GM18951 (cell line): Measurements from ENCODE around the gene SMTN.
"Not testable (repeated sequence)": the region's sequence is repeated elsewhere in the genome, so short reads cannot be mapped to it uniquely, and the experiment has no call there.

Experiments
- POLR2A ChIP-seq: IDR thresholded peaks from 4 replicates; pipeline ENCODE4 v1.6.1; 2011; ENCODE audit warnings: mild to moderate bottlenecking; ENCODE audit not compliant: insufficient read length, insufficient read depth; ENCODE audit errors: extremely low read depth
- in situ Hi-C: fragments of 300-500 bp; cut with MboI; formaldehyde crosslinking; loops from one replicate; pipeline ENCODE4 v1.12.0; 2022; ENCODE audit warnings: low sequenced_read_pairs, mixed read lengths, inconsistent platforms; ENCODE audit not compliant: unreplicated experiment

SMTN gene

DNA sequence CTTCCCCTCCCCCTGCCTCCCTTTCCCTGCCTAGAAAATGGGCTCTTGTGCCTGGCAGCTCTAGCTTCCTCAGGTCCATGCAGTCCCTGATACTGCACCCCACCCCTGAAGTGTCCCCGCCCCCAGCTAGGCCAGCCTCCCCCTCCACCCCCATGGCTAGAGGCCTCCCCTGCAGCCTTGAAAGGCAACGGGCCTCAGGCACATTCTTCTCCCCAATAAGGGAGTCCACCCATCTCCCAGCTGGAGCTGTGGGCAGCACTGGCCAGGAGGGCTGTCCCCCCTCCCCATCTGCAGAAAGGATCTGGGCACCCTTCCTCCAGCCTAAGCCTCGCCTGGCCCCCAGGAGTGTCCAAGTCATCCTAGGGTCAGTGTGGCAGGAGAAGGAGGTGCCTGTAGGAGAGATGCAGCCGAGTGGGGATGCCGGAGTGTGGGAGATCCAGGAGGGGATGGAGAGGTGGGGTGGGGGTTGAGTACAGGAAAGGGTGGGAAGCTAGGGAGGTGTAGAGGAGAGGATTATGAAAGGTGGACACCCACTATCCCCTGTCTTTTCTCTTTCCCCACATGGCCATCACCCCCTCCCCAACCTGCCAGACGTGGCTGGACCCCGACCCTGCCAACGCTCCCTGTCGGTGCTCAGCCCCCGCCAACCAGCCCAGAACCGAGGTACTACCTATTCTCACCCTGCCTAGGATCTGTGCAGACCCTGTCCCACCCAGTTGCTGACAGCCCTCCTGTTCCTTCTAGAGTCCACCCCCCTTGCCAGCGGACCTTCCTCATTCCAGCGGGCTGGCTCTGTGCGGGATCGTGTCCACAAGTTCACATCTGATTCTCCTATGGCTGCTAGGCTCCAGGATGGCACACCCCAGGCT lies 9.3 kb downstream of the SMTN start:
- no peak for TF ChIP-seq POLR2A
- in situ Hi-C loops = no loop called here

DNA sequence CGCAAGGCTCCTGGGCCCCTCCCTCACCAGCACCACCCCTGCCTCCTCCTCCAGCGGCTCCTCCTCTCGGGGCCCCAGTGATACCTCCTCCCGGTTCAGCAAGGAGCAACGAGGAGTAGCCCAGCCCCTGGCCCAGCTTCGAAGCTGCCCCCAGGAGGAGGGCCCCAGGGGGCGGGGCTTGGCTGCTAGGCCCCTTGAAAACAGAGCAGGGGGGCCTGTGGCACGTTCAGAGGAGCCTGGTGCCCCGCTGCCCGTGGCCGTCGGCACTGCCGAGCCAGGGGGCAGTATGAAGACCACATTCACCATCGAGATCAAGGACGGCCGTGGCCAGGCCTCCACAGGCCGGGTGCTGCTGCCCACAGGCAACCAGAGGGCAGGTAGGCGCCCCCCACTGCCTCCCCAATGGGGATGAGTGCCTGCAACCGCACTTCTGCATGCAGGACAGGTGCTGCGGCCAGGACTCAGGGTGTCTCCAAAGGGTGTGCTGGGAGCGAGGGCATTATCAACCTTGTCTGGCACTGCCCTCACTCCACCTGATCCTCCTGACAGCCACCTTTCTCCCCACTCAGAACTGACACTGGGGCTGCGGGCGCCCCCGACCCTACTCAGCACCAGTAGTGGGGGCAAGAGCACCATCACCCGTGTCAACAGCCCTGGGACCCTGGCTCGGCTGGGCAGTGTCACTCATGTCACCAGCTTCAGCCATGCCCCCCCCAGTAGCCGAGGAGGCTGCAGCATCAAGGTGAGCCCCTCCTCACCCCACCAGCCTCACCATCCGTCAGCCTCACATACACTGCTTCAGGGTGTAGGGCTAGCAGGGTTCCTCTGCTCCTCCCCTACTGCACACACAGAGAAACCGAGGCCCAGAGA lies 10.2 kb downstream of the SMTN start:
- in situ Hi-C loops = no loop called here

DNA sequence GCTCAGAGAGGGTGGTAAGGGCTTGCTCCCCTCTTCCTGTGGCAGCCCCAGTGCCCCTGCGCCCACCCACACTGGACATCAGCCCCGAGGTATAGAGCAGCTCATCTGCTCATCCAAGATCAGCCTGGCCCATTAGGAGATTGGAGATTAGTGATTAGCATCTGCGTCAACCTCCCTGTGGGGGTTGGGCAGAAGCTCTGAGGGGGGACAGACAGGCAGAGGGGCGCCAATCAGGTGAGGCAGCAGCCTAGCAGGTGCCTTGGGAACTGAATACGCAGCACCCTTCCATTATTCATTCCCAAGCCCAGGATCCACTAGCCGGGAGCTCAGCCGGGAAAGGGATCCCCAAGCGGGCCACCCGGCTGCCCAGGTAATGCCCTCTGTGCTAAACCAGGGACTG lies 11.0 kb downstream of the SMTN start:
- no peak for TF ChIP-seq POLR2A
- in situ Hi-C loops = no loop called here

More for the DNA sequence above, 10.2 kb downstream of the SMTN start:
- no peak for TF ChIP-seq POLR2A

DNA sequence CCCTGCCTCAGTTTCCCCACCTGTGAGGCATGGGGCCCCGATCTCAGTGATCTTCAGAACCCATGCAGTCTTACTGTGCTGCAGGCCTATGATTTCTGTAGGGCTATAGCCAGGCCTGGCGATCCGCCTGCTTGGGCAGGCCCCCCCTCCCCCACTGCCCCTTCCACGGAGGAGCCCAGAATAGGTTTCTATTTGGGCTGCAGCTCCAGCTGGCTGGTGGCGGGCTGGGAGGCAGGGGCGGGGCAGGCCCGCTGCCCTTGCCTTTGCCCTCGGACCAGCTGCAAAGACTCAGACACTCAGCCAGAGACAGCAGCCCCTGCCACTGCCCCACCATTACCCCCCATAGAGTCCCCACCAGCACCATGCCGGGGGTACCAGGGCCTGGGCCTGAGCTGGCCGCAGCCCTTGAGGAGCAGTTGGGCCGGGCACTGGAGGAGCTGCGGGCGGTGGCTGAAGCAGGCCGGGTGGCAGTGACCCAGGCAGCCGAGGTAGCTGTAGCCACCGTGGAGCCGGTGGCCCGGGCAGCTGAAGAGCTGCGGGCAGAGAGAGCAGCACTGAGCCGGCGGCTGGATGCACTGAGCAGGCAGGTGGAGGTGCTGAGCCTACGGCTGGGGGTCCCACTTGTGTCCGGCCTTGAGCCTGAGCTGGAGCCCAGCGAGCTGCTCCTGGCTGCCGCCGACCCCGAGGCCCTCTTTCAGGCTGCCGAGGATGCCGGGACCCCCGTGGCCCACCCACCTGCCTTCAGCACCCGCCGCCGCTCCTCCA lies 12.2 kb downstream of the SMTN start:
- in situ Hi-C loops = no loop called here
- TF ChIP-seq POLR2A = no peak

DNA sequence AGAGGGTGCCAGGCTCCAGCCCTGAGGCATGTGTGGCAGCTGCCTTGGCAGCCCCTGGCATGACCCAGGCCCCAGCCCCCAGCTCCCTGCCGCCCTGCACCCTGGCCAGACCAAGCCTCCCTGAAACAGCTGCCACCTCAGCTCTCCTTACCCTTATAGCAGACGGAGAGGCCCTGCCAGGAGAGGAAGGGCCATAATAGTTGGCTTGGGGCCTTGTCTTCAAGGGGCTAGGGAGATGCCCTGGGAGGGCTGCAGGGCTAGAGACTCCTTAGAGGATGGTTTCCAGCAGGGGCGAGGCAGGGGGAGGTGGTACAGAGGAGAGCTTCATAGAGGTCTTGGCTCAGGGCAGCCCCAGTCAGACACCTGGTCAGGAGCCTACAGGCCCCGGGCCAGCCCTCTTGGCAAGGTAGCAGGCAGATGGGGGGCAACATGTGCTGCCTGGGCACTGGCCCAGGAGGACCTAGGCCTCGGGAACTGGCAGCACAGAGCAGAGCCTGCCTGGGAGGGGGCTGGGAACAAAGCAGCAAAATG lies 13.0 kb downstream of the SMTN start:
- in situ Hi-C loops = no loop called here
- TF ChIP-seq POLR2A = no peak

DNA sequence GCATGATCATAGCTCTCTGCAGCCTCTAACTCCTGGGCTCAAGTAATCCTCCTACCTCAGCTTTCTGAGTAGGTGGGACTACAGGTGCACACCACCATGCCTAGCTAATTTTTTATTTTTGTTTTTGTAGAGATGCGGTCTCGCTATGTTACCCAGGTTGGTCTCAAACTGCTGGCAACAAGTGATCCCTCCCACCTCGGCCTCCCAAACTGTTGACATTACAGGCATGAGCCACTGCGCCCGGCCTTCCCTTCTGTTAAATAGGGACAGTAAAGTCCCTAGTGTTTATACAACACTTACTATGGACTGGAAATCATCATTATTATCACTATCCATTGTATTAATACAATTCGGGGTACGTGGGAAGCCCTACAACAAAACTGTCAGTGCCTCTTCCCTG lies 13.6 kb downstream of the SMTN start:
- in situ Hi-C loops = no loop called here
- no peak for TF ChIP-seq POLR2A

DNA sequence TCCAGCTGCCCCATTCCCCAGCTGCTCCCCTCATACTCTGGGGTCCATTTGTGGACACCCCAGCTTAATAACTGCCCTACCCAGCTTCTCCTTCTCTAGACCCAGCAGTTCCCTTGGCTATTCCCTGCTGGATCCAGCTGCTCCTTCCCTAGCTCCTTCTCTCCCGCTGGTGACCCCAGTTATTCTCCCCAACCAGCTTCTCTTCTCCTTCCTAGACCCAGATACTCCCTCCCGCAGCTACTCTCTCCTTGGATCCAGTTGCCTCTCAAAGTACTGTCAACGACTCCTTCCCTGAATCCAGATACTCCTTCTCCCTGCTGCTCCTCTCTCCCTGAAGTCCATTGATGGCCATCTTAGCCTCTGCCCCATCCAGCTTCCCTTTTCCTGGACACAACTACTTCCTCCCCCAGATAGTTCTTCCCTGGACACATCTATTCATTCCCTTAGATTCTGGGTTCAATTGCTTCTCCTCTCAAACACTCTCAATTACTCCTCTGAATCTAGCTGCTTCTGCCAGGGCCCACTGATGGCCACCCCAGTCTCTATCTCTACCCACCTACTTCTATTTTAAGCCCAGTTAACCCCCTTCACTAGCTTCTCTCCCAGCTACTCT lies 14.6 kb downstream of the SMTN start:
- in situ Hi-C loops = no loop called here
- no peak for TF ChIP-seq POLR2A

DNA sequence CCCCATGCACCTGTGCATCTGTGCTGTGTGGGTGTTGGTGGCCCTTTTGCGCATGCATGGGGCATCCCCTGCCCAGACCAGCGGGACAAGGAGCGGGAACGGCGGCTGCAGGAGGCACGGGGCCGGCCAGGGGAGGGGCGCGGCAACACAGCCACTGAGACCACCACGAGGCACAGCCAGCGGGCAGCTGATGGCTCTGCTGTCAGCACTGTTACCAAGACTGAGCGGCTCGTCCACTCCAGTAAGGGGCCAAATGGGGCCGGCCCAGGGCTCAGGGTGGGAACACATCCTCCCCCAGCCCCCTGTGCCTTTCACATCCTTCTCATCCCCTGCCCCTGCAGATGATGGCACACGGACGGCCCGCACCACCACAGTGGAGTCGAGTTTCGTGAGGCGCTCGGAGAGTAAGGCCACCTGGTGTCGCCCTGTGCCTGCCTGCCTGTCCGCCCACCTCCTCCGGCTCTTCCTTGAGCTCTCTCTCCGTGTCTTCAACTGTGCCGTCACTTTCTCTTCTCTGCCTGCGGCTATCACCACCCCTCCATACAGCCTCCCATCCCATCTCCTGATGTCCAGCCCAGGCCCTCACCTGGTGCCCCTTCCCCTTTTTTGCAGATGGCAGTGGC lies 15.7 kb downstream of the SMTN start:
- in situ Hi-C loops = no loop called here
- no peak for TF ChIP-seq POLR2A

DNA sequence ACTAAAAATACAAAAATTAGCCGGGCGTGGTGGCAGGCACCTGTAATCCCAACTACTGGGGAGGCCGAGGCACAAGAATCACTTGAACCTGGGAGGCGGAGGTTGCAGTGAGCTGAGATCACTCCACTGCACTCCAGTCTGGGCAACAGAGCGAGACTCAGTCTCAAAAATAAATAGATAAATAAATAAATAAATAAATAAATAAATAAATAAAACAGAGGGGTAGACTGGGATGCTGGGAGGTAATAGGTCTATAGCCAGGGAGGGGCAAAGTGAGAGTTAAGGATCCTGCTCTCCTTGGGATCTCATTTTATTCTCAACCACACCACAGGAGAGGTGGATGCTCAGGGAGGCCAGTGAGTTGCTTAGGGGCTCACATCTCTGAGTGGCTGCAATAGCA lies 16.4 kb downstream of the SMTN start:
- in situ Hi-C loops = not testable (repeated sequence)

DNA sequence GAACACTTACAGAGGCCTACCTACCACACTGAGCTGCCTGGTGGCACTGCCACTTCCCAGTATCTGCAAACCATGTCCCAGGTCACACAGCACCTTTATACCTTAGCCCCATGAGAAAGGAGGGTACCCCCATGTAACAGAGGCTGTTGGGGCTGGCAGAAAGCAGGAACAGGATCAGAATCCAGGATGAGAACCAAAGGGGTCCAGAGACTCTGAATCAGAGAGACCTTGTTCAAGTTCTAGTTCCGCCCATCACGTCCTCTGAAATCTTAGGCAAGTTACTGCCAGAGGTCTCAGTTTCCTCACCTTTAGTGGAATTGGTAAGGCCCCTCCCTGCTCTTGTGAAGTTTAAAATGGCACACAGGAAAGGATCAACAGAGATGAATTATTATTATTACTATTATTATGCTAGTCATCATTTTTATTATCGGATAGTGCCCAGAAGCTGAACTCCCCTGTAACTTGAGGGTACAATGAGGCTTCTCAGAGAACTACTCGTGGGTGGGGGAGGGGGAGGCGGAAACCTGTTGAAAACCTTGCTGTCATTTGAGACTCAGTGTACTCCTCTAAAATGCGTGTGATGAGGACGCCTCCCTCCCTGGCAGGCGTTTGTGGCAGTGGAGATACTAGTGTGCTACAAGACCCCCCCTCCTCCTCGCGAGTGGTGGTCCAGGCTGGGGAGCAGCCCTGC lies 17.0 kb downstream of the SMTN start:
- TF ChIP-seq POLR2A = no peak
- in situ Hi-C loops = no loop called here

DNA sequence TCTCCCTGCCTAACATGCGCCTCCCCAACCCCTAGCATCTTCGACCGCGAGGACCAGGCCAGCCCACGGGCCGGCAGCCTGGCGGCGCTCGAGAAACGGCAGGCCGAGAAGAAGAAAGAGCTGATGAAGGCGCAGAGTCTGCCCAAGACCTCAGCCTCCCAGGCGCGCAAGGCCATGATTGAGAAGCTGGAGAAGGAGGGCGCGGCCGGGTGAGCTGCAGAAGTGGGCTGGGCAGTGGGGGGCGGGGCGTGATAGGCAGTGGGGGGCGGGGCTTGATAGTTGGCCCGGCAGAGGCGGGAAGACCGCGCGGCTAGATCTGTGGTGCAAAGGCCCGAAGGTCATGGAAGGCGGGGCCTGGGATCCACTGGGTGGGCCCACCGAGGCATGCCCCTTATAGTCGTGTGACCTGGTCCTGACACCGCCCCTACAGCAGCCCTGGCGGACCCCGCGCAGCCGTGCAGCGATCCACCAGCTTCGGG lies 17.6 kb downstream of the SMTN start:
- TF ChIP-seq POLR2A = no peak
- in situ Hi-C loops = no loop called here

DNA sequence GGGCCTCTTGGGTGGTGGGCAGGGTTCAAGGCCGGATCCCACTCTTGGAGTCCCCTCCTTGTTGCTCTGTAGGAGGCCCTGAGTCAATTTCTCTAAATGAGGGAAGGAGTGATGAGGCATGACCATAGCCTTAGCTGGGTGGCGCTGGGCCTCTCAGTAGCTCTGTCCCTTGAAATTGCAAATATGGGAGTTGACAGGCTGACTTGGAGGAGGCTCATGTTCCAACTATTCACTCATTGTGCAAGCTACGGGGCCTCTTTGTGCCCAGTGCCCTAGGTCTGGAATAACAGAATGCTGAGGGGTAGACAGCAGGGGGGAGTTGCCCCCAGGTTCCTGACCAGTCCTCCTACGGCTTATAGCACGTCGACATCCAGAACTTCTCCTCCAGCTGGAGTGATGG lies 18.3 kb downstream of the SMTN start:
- in situ Hi-C loops = no loop called here
- TF ChIP-seq POLR2A = no peak
